OCI-LY1 (cell line): ENCODE data around the gene EMC8.

Experiments used
- H2AFZ ChIP-seq: fragments of 200-600 bp; sonication (generic), shearing (Covaris generic); 2 replicates; pipeline ENCODE4 v1.6.0; 2014; ENCODE audit warnings: antibody characterized with exemption, mild to moderate bottlenecking, low read length
- H3F3A ChIP-seq: fragments of 200-600 bp; sonication (generic), shearing (Covaris generic); 2 replicates; pipeline ENCODE4 v1.6.0; 2014; ENCODE audit warnings: mild to moderate bottlenecking, antibody characterized with exemption, low read length, moderate library complexity; ENCODE audit not compliant: insufficient read depth
- H3K27ac ChIP-seq: fragments of 200-600 bp; sonication (generic); 2 replicates; pipeline ENCODE4 v1.5.1; 2014; ENCODE audit warnings: low read length, mixed run types, mild to moderate bottlenecking, low read depth; ENCODE audit not compliant: poor library complexity, severe bottlenecking
- H3K27me3 ChIP-seq: fragments of 200-600 bp; sonication (generic); 2 replicates; pipeline ENCODE4 v1.6.0; 2014; ENCODE audit warnings: antibody characterized with exemption, mild to moderate bottlenecking, low read length, moderate library complexity; ENCODE audit not compliant: insufficient read depth
- H3K36me3 ChIP-seq: fragments of 200-600 bp; sonication (generic); 2 replicates; pipeline ENCODE4 v1.6.1; 2014; ENCODE audit warnings: mild to moderate bottlenecking, antibody characterized with exemption, low read length, moderate library complexity, mixed read lengths; ENCODE audit not compliant: insufficient read depth
- H3K4me1 ChIP-seq: fragments of 200-600 bp; sonication (generic); 2 replicates; pipeline ENCODE4 v1.5.1; 2014; ENCODE audit warnings: mild to moderate bottlenecking, low read length, moderate library complexity; ENCODE audit not compliant: insufficient read depth, severe bottlenecking
- H3K4me2 ChIP-seq: fragments of 200-600 bp; sonication (generic), shearing (Covaris generic); 2 replicates; pipeline ENCODE4 v1.6.1; 2014; ENCODE audit warnings: low read length
- H3K4me3 ChIP-seq: fragments of 200-600 bp; sonication (generic); 2 replicates; pipeline ENCODE4 v1.5.1; 2014; ENCODE audit warnings: low read length, low read depth, mild to moderate bottlenecking, mixed read lengths; ENCODE audit not compliant: poor library complexity, severe bottlenecking
- H3K79me2 ChIP-seq: fragments of 200-600 bp; shearing (Covaris generic); 2 replicates; pipeline ENCODE4 v1.6.1; 2016; ENCODE audit warnings: mixed run types, low read length, mixed read lengths; ENCODE audit not compliant: insufficient read depth
- H3K9ac ChIP-seq: fragments of 200-600 bp; sonication (generic), shearing (Covaris generic); 2 replicates; pipeline ENCODE4 v1.6.1; 2014; ENCODE audit warnings: mild to moderate bottlenecking, low read length, mixed read lengths
- H3K9me2 ChIP-seq: fragments of 200-600 bp; sonication (generic), shearing (Covaris generic); 2 replicates; pipeline ENCODE4 v1.6.1; 2014; ENCODE audit warnings: low read depth, mild to moderate bottlenecking, low read length, mixed read lengths
- H3K9me3 ChIP-seq: fragments of 200-600 bp; shearing (Covaris generic); 2 replicates; pipeline ENCODE4 v1.6.1; 2014; ENCODE audit warnings: low read length, mixed read lengths
- H4K20me1 ChIP-seq: fragments of 200-600 bp; sonication (generic), shearing (Covaris generic); 2 replicates; pipeline ENCODE4 v1.6.0; 2016; ENCODE audit warnings: mild to moderate bottlenecking, low read length; ENCODE audit not compliant: insufficient read depth
- EZH2 ChIP-seq: fragments of 200-600 bp; sonication (generic), shearing (Covaris generic); IDR thresholded peaks from 2 replicates; pipeline ENCODE4 v1.8.0; 2017; ENCODE audit warnings: borderline replicate concordance, mixed run types, mild to moderate bottlenecking, antibody characterized with exemption, low read length, moderate library complexity, mixed read lengths
- TF ChIP-seq, protein P1 (sequence below): fragments of 200-600 bp; sonication (generic), shearing (Covaris generic); IDR thresholded peaks from 2 replicates; pipeline ENCODE4 v1.5.1; 2017; ENCODE audit warnings: mild to moderate bottlenecking, antibody characterized with exemption, low read length, moderate library complexity, mixed read lengths

The EMC8 gene

DNA sequence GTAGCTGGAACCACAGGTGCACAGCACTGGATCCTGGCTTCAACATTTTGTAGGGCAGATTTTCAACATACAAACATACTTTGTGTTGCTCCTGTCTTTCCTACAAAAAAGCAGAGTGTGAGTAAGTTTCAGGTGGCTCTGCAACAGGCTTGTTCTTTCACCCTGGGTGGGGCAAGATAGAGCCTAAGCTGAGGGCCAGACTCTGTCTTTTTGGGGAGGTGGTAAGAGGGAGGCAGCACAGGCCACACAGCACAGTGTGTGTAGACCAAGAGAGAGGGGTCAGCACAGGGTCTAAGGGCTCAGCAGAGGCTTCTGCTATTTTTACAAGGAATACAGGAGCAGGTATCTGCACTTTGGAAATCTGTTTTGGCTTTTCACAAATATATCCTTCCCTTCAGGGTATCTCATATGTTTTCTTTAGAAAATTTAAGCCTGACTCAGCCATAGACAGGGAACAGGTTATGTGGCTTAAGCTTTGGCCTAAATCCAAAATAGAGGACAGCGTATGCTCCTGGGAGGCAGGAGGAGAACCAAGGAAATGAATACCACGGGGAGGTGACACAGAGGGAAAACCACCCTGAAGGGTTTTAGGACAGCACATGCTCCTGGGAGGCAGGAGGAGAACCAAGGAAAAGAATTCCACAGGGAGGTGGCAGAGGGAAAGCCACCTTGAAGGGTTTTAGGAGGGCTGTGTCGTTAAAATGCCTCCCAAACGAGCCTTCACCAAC lies 21.6 kb downstream of the EMC8 start:
- Histone ChIP-seq H3K27ac (no peak overlapping the region), H3K9ac (no peak overlapping the region), H3K36me3 (peaks cover 47% of the 10 kb centered on the region), H3K27me3 (no peaks in the 10 kb centered on the region), H4K20me1 (no peaks in the 10 kb centered on the region), H3K4me1 (no peaks in the 10 kb centered on the region), H3K4me2 (no peak overlapping the region), H3F3A (no peaks in the 10 kb centered on the region), H2AFZ (no peak overlapping the region), H3K79me2 (no peaks in the 10 kb centered on the region), H3K9me3 (no peaks in the 10 kb centered on the region), H3K9me2 (no peaks in the 10 kb centered on the region), H3K4me3 (no peak overlapping the region)
- TF ChIP-seq EZH2 = no peak
- TF ChIP-seq, protein P1, sequence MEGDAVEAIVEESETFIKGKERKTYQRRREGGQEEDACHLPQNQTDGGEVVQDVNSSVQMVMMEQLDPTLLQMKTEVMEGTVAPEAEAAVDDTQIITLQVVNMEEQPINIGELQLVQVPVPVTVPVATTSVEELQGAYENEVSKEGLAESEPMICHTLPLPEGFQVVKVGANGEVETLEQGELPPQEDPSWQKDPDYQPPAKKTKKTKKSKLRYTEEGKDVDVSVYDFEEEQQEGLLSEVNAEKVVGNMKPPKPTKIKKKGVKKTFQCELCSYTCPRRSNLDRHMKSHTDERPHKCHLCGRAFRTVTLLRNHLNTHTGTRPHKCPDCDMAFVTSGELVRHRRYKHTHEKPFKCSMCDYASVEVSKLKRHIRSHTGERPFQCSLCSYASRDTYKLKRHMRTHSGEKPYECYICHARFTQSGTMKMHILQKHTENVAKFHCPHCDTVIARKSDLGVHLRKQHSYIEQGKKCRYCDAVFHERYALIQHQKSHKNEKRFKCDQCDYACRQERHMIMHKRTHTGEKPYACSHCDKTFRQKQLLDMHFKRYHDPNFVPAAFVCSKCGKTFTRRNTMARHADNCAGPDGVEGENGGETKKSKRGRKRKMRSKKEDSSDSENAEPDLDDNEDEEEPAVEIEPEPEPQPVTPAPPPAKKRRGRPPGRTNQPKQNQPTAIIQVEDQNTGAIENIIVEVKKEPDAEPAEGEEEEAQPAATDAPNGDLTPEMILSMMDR = no peak

GRCh38 chr16:85774811-85775210 lies 24.5 kb downstream of the EMC8 start:
- Histone ChIP-seq H3K4me3 (no peak overlapping the region), H3K4me1 (no peaks in the 10 kb centered on the region), H3K4me2 (no peak overlapping the region), H3K27me3 (no peaks in the 10 kb centered on the region), H3K9me3 (no peaks in the 10 kb centered on the region), H3K27ac (no peak overlapping the region), H4K20me1 (no peaks in the 10 kb centered on the region), H3F3A (no peaks in the 10 kb centered on the region), H3K9me2 (no peaks in the 10 kb centered on the region), H3K9ac (no peak overlapping the region), H3K79me2 (no peaks in the 10 kb centered on the region), H3K36me3 (peaks cover 29% of the 10 kb centered on the region), H2AFZ (no peak overlapping the region)
- TF ChIP-seq, protein P1 = no peak
- TF ChIP-seq EZH2 = no peak

- Histone ChIP-seq H3K9ac (no peak overlapping the region), H3K9me3 (no peaks in the 10 kb centered on the region), H3K4me1 (no peaks in the 10 kb centered on the region), H3K4me2 (no peak overlapping the region), H4K20me1 (no peaks in the 10 kb centered on the region), H2AFZ (no peak overlapping the region), H3K79me2 (no peaks in the 10 kb centered on the region), H3K27me3 (no peaks in the 10 kb centered on the region), H3K36me3 (peaks cover 22% of the 10 kb centered on the region), H3K27ac (no peak overlapping the region), H3F3A (no peaks in the 10 kb centered on the region), H3K4me3 (no peak overlapping the region), H3K9me2 (no peaks in the 10 kb centered on the region)
- TF ChIP-seq EZH2 = no peak
- TF ChIP-seq, protein P1 = no peak
Measured at GRCh38 chr16:85774136-85774535, 25.2 kb downstream of the EMC8 start.
